Motor neuron (in vitro differentiated cells): Measurements from ENCODE around the gene DDAH1. TPM values are rescaled to one million over a fixed set of nuclear protein-coding genes. Genes with fewer than 3 reads are reported as not detected.

Source experiments
- ATAC-seq, 8 experiments: fragments of 200-7000 bp; cut with Tn5 transposase; replicated peaks in 6 of 8; 2 replicates each; pipeline ENCODE4 v1.8.0; 2021; ENCODE audit warnings: mild to moderate bottlenecking in 8 of 8, moderate library complexity in 8 of 8
- H3K27ac ChIP-seq, 2 donors: fragments of 250-450 bp; sonication (Bioruptor Pico); 2 replicates each; pipeline ENCODE4 v1.9.0; 2021; ENCODE audit warnings: antibody characterized with exemption in 2 of 2, mild to moderate bottlenecking in 2 of 2, moderate library complexity in 1 of 2
- H3K4me1 ChIP-seq, 2 donors: fragments of 250-450 bp; sonication (Bioruptor Pico); replicated peaks in 1 of 2; 2 replicates each; pipeline ENCODE4 v1.6.1; 2021; ENCODE audit warnings: antibody characterized with exemption in 2 of 2, mild to moderate bottlenecking in 2 of 2, moderate library complexity in 1 of 2
- H3K4me3 ChIP-seq, 5 donors: fragments of 250-450 bp; sonication (Bioruptor Pico); 2 replicates each; pipeline ENCODE4 v1.9.0; 2021; ENCODE audit warnings: antibody characterized with exemption in 5 of 5, mild to moderate bottlenecking in 5 of 5, moderate library complexity in 4 of 5
- WGBS, 10 experiments: fragments of 450-650 bp; shearing (Covaris generic); methylation state at CpG; one replicate each; pipeline ENCODE4 v1.0.0; 2022; 5-methylcytosine and 5-hydroxymethylcytosine counted together
- in situ Hi-C, 9 experiments: fragments of 400-800 bp; cut with MboI; loops; one replicate each; pipeline ENCODE4 v1.15.0; 2021; ENCODE audit warnings: low sequenced_read_pairs in 9 of 9, low pct_unique_long_range_greater_than_20kb in 2 of 9; ENCODE audit not compliant: unreplicated experiment in 9 of 9
- total RNA-seq, 8 experiments: library from RNA; unstranded; fragments of 300-600 nt; gene quantifications; 2 replicates each; pipeline versions ENCODE4 v1.2.3 to v1.2.4, GENCODE V29; 2022

The DDAH1 gene
- total RNA-seq, 8 experiments from 2014 or later: 4.4 to 75.0 (median 20.0) TPM

DNA sequence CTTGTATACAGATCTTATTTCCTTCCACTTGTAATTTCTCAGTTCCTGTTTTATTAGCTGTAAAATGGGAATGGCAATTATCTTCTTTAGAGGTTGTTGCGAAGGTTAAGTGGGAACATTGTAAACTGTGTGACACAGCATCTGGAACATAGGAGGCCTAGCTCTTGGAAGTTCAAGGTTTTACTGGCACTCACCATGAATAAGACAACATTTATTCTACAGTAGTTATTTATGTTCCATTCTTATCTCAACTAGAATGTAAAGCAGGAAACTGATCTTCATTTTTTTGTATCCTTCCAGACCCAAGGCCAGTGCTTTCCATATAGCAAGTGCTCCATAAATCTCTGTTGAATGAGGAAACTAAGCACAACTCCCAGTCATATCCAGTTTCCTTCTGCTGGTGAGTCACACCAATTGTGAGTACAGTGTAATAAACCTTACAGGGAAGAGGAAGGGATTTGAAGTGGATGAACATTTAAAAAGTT, 189.9 kb downstream of the DDAH1 start:
- ATAC-seq: peak in 1 of 8 experiments; percentile 0
- no peak overlapping the region for H3K27ac ChIP-seq

GRCh38 chr1:85273397-85273796, 191.6 kb downstream of the DDAH1 start:
- in situ Hi-C loops: loop anchor here in 3 of 9 experiments (25.0 kb wide), 2 partner anchors 161 to 336 kb away; no protein-coding TSS in a partner anchor
- Histone ChIP-seq H3K27ac (no peak overlapping the region), H3K4me1 (peaks cover 14 to 18% of the 10 kb centered on the region in 2 donors), H3K4me3 (no peak overlapping the region)
- ATAC-seq: no peak

More for the DNA sequence above, 189.9 kb downstream of the DDAH1 start:
- in situ Hi-C loops: loop anchor here in 3 of 9 experiments (25.0 kb wide), 2 partner anchors 163 to 338 kb away; no protein-coding TSS in a partner anchor
- peaks cover 14 to 18% of the 10 kb centered on the region in 2 donors for H3K4me1 ChIP-seq
- peak overlapping the region; percentile 64 to 74 (median 71) for H3K4me3 ChIP-seq
- 63 to 100% (median 83%) methylated on average over 1 of the region's 1 CpG; no CpG with 5 or more reads in 3 of the 10 experiments for WGBS, 10 experiments

DNA sequence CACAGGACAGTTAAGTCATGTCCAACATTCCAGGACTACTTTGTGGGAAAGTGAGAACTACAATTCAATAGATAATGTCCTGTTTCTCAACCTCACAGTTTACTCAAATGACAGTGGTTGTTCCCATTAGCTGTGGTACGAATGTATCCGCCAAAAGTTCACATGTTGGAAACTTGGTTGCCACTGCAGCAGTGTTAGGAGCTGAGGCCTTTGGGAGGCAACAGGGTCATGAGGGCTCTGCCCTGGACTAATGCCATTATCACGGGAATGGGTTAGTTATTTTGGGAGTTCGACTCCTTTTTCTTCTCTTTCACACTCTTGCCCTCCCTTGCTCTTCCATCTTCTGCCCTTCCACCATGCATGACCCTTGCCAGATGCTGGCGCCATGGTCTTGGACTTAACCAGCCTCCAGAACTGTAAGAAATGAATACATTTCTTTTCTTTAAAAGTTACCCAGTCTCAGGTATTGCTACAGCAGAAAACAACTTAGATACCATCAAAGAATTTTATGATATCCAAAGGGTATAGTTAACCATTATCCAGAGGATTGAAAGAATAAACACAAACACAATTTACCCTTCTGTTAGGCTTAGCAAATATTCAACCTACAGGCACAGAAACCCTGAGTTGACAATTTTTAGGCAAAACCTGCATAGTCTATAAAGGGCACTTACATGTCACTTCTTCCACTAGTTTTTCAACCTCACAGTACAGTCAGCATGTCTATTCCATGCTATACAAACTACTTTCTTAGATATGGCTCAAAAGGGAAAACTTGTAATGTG, 196.0 kb downstream of the DDAH1 start:
- in situ Hi-C loops: loop anchor here in 3 of 9 experiments (25.0 kb wide), 2 partner anchors 157 to 332 kb away; no protein-coding TSS in a partner anchor

More for the DNA sequence above, 196.0 kb downstream of the DDAH1 start:
- WGBS, 10 experiments: 86 to 100% (median 100%) methylated on average over 1 to 5 of the region's 5 CpGs; no CpG with 5 or more reads in 1 of the 10 experiments
- Histone ChIP-seq H3K4me3 (no peak overlapping the region), H3K27ac (no peak overlapping the region), H3K4me1 (peaks cover 0 to under 1% of the 10 kb centered on the region in 2 donors)
- ATAC-seq: no peak

Other genes with a start within 250 kb of the DDAH1 start
- 10 to 100 TPM; 33.8 to 95.3 (median 59.4) TPM for gene C1orf52, start 205.5 kb downstream of the DDAH1 start, total RNA-seq
- gene BCL10, start 188.5 kb downstream of the DDAH1 start, total RNA-seq: 10 to 100 TPM; 22.5 to 30.7 (median 27.1) TPM
- gene CCN1, start 115.6 kb upstream of the DDAH1 start, total RNA-seq: 10 to 100 TPM in 3 of 8 experiments, 1 to 10 TPM in 5; 1.2 to 87.9 (median 6.5) TPM
- 10 to 100 TPM; 17.4 to 31.0 (median 24.0) TPM for gene ZNHIT6, start 243.3 kb upstream of the DDAH1 start, total RNA-seq